Measurements from ENCODE around the gene TCEA3.

Gene TCEA3

GRCh38 chr1:23339632-23340031, 84.9 kb downstream of the TCEA3 start:
- TF ChIP-seq CTCF (IDR thresholded peaks at IDR 0.05; ENCODE audit: insufficient read depth, low read length, poor library complexity, severe bottlenecking): no peak
- Histone ChIP-seq H3K4me3 (replicated peaks; ENCODE audit: low read depth, low read length) (no peak overlapping the region), H3K36me3 (ENCODE audit: control insufficient read depth, insufficient read depth, low read length) (peaks cover 3% of the 10 kb centered on the region), H3K27me3 (replicated peaks; ENCODE audit: control insufficient read depth, insufficient read depth, low read length) (no peaks in the 10 kb centered on the region)
- DNase-seq (ENCODE audit: extremely low read depth, insufficient read length): no peak

GRCh38 chr1:23337869-23338268, 86.7 kb downstream of the TCEA3 start:
- H3K36me3 ChIP-seq (ENCODE audit: control insufficient read depth, insufficient read depth, low read length): peaks cover 3% of the 10 kb centered on the region
- H3K27me3 ChIP-seq (replicated peaks; ENCODE audit: control insufficient read depth, insufficient read depth, low read length): no peaks in the 10 kb centered on the region
- no peak for TF ChIP-seq CTCF (IDR thresholded peaks at IDR 0.05; ENCODE audit: insufficient read depth, low read length, poor library complexity, severe bottlenecking)
- H3K4me3 ChIP-seq (replicated peaks; ENCODE audit: low read depth, low read length): no peak overlapping the region
- no peak for DNase-seq (ENCODE audit: extremely low read depth, insufficient read length)

- Histone ChIP-seq H3K4me3 (replicated peaks; ENCODE audit: low read depth, low read length) (no peak overlapping the region), H3K36me3 (ENCODE audit: control insufficient read depth, insufficient read depth, low read length) (peaks cover 7% of the 10 kb centered on the region), H3K27me3 (replicated peaks; ENCODE audit: control insufficient read depth, insufficient read depth, low read length) (no peaks in the 10 kb centered on the region)
- DNase-seq (ENCODE audit: extremely low read depth, insufficient read length): no peak
- no peak for TF ChIP-seq CTCF (IDR thresholded peaks at IDR 0.05; ENCODE audit: insufficient read depth, low read length, poor library complexity, severe bottlenecking)
Measured at GRCh38 chr1:23331713-23332112, 92.8 kb downstream of the TCEA3 start.

Measured in GM06990 (cell line).